A172 (cell line): ENCODE measurements around the gene SLC36A2. TPM values are rescaled to one million over a fixed set of nuclear protein-coding genes. Genes with fewer than 3 reads are reported as not detected.

ENCODE experiments used
- DNase-seq: peaks from one replicate; pipeline ENCODE4 v3.0.0-alpha.2; 2015; ENCODE audit warnings: low spot score
- total RNA-seq: library from RNA; depleted of rRNA; stranded (reverse); fragments of >200 nt; shearing (Covaris generic); gene quantifications from 2 replicates; pipeline ENCODE4 v1.2.3, GENCODE V29; 2014; rRNA removed

The SLC36A2 gene
- total RNA-seq, 1 experiment from 2014 or later, result not detected

DNA sequence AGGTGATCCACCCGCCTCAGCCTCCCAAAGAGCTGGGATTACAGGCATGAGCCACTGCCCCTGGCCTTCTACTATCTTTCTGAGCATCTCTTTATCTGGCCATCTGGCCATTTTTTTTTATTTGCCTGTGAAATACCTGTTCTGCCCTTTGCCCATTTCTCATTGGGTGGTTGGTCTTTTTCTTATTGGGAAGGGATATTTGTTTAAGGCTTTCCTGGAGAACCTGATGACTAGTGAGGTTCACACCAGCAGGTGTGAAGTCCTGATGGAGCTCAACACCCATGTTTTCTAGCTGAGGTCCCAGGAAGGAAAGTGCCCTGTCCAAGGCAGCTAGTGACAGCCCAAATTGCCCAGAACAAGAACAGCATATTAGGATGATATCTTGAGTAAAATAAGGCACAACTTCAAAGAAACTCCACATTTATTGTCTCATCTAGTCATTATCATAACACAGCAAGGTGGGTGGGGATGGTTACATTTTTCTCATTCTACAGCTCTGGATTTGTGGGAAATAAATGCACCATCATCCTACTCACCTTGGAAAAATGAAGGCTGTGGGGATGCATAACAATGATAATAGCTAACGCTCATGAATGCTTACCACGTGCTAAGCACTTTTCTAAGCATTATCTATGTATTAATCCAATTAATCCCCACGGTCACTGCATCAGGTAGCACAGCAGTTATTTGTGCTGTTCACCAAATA is 64.1 kb downstream of the SLC36A2 start:
- DNase-seq, result no peak

DNA sequence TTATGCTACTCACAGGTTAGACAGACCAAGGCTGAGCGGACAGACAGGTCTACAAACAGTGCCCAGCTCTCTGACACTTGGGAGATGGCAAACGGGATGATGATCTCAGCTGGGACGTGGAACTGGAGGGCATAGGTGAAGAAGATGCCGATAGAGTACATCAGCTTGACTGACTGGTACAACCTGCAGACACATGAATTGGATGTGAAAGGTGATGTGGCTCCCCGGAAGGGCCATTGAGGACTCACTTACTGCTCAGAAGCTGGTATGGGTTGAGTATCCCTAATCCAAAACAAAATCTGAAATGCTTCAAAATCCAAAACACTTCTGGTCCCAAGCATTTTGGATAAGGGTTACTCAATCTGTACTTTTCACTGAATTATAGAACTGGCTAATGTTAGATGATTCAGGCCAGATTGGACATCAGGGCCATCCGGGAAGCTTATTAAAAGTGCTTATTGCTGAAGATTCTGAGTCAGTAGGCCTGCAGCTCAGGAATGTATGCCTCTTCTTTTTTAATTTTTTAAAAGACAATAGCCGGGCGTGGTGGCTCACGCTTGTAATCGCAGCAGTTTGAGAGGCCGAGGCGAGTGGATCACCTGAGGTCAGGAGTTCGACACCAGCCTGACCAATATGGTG is 66.2 kb downstream of the SLC36A2 start:
- DNase-seq, result no peak

DNA sequence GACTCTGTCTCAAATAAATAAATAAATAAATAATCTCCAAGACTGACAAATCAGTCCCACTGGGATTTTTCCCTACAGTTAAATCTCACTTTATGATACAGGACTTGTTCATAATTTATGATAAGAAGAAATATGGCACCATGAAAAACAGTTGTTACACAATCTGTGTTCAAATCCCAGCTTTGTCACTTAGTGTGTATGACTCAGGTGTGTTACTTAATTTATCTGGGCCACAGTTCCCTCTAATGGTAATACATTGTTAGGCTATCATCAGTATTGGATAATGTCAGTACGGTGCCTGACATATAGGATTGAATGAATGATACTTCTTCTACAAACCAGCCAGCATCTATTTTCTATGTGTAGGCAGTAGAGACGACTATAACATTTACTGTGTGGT is 66.9 kb downstream of the SLC36A2 start:
- no peak for DNase-seq

DNA sequence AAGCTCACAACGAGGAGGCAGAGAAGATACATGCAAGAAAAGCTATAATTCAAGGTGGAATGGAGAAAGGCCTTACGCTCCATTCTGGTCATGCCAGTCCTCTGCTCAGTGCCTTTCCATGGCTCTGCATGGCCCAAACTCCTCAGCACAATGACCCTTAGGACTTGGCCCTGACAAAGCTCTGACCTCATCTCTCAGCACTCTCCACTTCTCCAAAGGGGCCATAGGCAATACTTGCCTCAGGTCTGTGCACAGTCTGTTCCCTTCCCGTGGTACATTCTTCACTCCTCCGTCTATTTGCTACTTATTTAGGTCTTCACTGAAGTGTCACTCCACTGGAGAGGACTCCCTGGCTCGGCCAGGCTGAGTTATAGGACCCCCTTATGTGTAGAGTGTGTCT is 68.5 kb downstream of the SLC36A2 start:
- no peak for DNase-seq

DNA sequence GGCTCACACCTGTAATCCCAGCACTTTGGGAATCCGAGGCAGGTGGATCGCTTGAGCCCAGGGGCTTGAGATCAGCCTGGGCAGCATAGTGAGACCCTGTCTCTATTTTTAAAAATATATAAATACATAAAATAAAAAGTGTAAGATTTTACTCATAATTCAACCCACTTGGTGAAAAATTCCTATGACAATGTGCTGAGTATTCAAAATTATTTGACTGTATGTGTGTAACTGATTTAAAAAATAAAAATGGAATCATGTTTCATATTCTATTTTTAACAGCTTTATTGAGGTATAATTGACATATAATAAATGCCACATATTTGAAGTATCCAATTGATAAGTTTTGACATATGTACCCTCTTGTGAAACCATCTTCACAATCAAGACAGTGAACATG is 71.6 kb downstream of the SLC36A2 start:
- no peak for DNase-seq

DNA sequence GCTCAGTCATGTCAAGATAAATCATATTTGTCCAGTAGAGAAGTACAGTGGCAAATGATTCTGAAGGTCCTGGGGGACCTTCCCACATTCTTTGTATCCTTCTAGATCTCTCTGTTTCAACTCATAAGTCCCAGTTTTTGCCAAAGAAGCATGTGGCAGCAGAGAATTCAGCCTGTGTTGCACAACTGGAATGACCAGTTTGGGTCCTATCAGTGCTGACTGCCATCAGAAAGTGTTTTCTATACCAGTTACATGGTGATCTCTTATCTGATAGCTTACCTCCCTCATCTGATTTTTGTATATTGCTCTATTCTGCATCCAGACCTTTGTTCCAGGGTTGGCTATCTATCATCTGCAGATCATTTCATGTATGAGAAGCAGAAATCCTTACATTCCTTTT is 72.7 kb downstream of the SLC36A2 start:
- DNase-seq, result no peak

DNA sequence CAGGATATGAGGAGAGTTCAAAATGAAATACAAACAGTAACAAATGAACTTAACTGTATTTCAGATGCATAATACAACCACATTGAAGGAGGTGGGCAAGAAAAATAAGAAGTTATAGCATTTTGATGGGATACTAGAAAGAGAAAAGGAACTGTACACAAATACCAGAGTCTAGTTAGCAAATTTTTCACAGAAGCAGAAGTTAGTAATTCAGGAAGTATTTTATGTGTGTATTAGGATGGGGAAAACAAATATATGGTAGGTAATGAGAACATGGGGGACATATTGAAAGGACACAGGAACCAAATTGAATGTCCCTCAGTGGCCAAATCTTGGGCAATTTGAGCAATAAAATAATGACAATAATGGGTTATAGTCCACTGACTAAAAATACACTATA is 76.0 kb downstream of the SLC36A2 start:
- DNase-seq, result no peak

DNA sequence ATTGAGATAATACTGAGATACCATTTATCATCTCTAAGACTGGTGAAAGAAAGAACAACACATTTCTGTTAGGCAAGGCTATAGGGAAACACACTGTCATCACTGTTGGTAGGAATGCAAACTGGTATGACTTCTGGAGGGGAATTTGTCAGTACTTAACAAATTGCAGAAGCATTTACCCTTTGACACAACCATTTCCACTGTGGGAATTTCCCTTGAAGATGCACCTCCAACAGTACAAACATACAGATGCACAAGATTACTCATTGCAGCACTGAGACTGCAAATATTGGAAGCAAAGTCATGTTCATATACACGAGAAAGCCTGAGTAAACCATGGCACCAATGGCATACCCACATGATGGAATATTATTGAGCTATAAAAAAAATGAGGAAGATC is 76.8 kb downstream of the SLC36A2 start:
- DNase-seq, result peak; percentile 40

- no peak for DNase-seq
Measured at GRCh38 chr5:151267491-151268260, 79.7 kb downstream of the SLC36A2 start.

Other genes with a start within 250 kb of the SLC36A2 start
- gene ANXA6, start 189.8 kb downstream of the SLC36A2 start, total RNA-seq, result 424 and 507 TPM in 2 replicates
- gene CCDC69, start 123.5 kb downstream of the SLC36A2 start, total RNA-seq, result 3.3 and 3.7 TPM in 2 replicates
- gene GM2A, start 94.4 kb downstream of the SLC36A2 start, total RNA-seq, result 30.2 and 34.2 TPM in 2 replicates
- gene SLC36A3, start 43.8 kb downstream of the SLC36A2 start, total RNA-seq, result not detected in 2 replicates
- gene SLC36A1, start 100.0 kb upstream of the SLC36A2 start, total RNA-seq, result 14.8 and 21.8 TPM in 2 replicates
- 0.22 and 0.36 TPM in 2 replicates for gene FAT2, start 243.8 kb upstream of the SLC36A2 start, total RNA-seq